ENCODE measurements around the gene OR51B5.
"Not testable (repeated sequence)": the region's sequence is repeated elsewhere in the genome, so short reads cannot be mapped to it uniquely, and the experiment has no call there.

The OR51B5 gene

GRCh38 chr11:5369789-5370188, 26.5 kb upstream of the OR51B5 start:
- H3K36me3 Mint-ChIP-seq (ENCODE audit: low read depth) = no peaks in the 10 kb centered on the region
- no peaks in the 10 kb centered on the region for H3K27me3 Mint-ChIP-seq (ENCODE audit: low read depth)
- no peaks in the 10 kb centered on the region for H3K4me1 Mint-ChIP-seq
- no peak overlapping the region for H3K27ac Mint-ChIP-seq
- peaks cover 11% of the 10 kb centered on the region for H3K9me3 Mint-ChIP-seq
- H3K4me3 Mint-ChIP-seq = no peak overlapping the region
- TF ChIP-seq, protein P1, sequence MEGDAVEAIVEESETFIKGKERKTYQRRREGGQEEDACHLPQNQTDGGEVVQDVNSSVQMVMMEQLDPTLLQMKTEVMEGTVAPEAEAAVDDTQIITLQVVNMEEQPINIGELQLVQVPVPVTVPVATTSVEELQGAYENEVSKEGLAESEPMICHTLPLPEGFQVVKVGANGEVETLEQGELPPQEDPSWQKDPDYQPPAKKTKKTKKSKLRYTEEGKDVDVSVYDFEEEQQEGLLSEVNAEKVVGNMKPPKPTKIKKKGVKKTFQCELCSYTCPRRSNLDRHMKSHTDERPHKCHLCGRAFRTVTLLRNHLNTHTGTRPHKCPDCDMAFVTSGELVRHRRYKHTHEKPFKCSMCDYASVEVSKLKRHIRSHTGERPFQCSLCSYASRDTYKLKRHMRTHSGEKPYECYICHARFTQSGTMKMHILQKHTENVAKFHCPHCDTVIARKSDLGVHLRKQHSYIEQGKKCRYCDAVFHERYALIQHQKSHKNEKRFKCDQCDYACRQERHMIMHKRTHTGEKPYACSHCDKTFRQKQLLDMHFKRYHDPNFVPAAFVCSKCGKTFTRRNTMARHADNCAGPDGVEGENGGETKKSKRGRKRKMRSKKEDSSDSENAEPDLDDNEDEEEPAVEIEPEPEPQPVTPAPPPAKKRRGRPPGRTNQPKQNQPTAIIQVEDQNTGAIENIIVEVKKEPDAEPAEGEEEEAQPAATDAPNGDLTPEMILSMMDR (IDR thresholded peaks at IDR 0.05; ENCODE audit: unreplicated experiment in 3 of 3) = peak; percentile 15 to 44 (median 28)

- no peaks in the 10 kb centered on the region for H3K27me3 Mint-ChIP-seq (ENCODE audit: low read depth)
Observed at GRCh38 chr11:5368502-5369043, 25.2 kb upstream of the OR51B5 start.

DNA sequence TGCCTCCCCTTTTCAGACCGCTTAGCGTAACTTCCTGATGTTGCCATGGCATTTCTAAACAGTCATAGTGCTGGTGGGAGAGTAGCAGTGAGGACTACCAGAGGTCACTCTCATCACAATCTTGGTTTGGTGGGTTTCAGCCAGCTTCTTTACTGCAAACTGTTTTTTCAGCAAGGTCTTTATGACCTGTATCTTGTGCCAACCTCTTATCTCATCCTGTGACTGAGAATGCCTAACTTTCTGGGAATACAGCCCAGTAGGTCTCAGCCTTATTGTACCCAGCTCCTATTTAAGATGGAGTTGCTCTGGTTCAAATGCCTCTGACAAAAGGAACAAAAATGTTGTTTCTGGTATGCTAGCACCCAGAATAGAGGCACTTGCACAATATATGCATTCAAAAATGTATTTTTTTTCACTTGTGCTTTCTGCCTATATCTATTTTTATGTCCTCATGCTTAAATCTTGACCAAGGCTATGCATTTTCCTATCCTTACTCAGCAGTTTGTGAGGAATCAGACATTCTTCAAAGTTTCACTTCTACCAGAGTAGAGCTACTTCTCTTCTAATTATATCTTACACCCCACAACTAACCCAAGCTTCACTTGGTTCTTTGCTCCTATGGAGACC, 24.2 kb upstream of the OR51B5 start:
- Mint-ChIP-seq H3K27ac (no peak overlapping the region), H3K27me3 (ENCODE audit: low read depth) (no peaks in the 10 kb centered on the region), H3K9me3 (no peaks in the 10 kb centered on the region), H3K4me1 (no peaks in the 10 kb centered on the region), H3K36me3 (ENCODE audit: low read depth) (no peaks in the 10 kb centered on the region), H3K4me3 (no peak overlapping the region)
- TF ChIP-seq, protein P1 (IDR thresholded peaks at IDR 0.05; ENCODE audit: unreplicated experiment in 3 of 3) = no peak

More at GRCh38 chr11:5368502-5369043, 25.2 kb upstream of the OR51B5 start:
- Mint-ChIP-seq H3K36me3 (ENCODE audit: low read depth) (no peaks in the 10 kb centered on the region), H3K4me1 (no peaks in the 10 kb centered on the region), H3K9me3 (peaks cover 7% of the 10 kb centered on the region), H3K4me3 (no peak overlapping the region), H3K27ac (no peak overlapping the region)
- TF ChIP-seq, protein P1 (IDR thresholded peaks at IDR 0.05; ENCODE audit: unreplicated experiment in 3 of 3) = no peak

DNA sequence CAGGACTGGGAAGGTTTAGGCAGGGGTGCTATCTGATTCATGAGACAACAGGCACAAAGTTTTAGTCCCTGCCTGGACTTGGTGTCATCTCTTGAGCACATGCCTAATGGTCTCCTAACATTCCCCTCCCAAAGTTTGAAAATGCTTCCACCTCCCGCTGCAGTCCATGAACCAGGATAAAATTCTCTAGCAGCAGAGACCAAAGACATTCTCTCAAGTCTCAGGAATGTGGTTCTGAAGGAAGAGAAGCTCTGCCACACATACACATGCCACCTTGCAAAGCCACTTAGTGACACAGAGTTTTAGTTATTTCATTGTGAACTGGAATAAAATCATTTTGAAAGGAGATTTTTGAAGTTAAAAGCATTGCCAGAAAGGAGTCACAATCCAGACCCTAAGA, 23.5 kb upstream of the OR51B5 start:
- Mint-ChIP-seq H3K9me3 (no peaks in the 10 kb centered on the region), H3K27ac (no peak overlapping the region), H3K36me3 (ENCODE audit: low read depth) (no peaks in the 10 kb centered on the region)

GRCh38 chr11:5366365-5366764, 23.0 kb upstream of the OR51B5 start:
- H3K36me3 Mint-ChIP-seq (ENCODE audit: low read depth); H3K9me3 Mint-ChIP-seq; H3K27ac Mint-ChIP-seq; H3K4me3 Mint-ChIP-seq; H3K27me3 Mint-ChIP-seq (ENCODE audit: low read depth); H3K4me1 Mint-ChIP-seq: not testable (repeated sequence)

More for the DNA sequence above, 23.5 kb upstream of the OR51B5 start:
- H3K4me1 Mint-ChIP-seq = no peaks in the 10 kb centered on the region
- no peaks in the 10 kb centered on the region for H3K27me3 Mint-ChIP-seq (ENCODE audit: low read depth)
- no peak overlapping the region for H3K4me3 Mint-ChIP-seq
- TF ChIP-seq, protein P1 (IDR thresholded peaks at IDR 0.05; ENCODE audit: unreplicated experiment in 3 of 3) = no peak

DNA sequence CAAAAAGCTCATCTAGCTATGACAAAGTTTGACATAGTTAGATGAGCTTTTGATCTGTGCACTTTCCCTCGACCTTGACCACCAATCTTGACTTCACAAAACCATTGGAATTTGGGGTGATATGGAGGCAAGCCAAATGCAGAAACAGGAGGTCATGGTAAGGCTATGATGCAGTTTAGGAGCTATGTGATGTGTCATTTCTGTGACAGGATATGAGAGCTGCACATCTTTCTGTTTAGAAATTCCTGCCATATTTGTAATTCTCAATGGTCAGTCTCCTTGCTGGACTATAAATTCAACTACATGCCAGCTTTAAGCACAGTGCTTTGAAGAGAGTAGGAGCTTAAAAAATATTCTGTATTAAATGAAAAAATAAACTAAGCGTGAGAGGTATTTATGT, 20.9 kb upstream of the OR51B5 start:
- Mint-ChIP-seq H3K27me3 (ENCODE audit: low read depth) (no peaks in the 10 kb centered on the region), H3K36me3 (ENCODE audit: low read depth) (no peaks in the 10 kb centered on the region), H3K4me1 (no peaks in the 10 kb centered on the region), H3K9me3 (no peaks in the 10 kb centered on the region), H3K27ac (no peak overlapping the region), H3K4me3 (no peak overlapping the region)
- TF ChIP-seq, protein P1 (IDR thresholded peaks at IDR 0.05; ENCODE audit: unreplicated experiment in 3 of 3) = no peak
